Upper lobe of left lung (tissue), 4 donors: ENCODE data around the gene MAB21L3.

Source experiments
- POLR2AphosphoS5 ChIP-seq, 2 donors: sonication (generic); formaldehyde crosslinking; IDR thresholded peaks; one replicate each; pipeline ENCODE4 v1.5.1; 2017; ENCODE audit warnings: antibody characterized with exemption in 2 of 2
- TF ChIP-seq, protein P1 (sequence below), 6 experiments: fragments of 450-650 bp in 4 of 6; fragments of 200-600 bp in 2 of 6; sonication (generic) in 2 of 6; IDR thresholded peaks; one replicate each; pipeline ENCODE4 v1.5.1; 2016 to 2019; ENCODE audit warnings: antibody characterized with exemption in 6 of 6

DNA sequence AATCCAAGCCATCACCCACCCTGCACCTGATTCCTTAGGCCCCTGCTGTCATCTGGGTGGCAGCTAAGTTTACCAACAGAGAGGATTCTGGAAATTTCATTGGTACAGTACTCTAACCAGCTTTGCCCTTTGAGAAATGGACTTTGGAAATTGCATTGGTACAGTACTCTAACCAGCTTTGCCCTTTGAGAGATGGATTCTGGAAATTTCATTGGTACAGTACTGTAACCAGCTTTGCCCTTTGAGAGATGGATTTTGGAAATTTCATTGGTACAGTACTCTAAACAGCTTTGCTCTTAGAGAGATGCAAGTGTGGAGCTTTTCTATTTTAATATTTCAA, 42.5 kb downstream of the MAB21L3 start:
- no peak for TF ChIP-seq POLR2AphosphoS5 (IDR thresholded peaks at IDR 0.05)
- TF ChIP-seq, protein P1, sequence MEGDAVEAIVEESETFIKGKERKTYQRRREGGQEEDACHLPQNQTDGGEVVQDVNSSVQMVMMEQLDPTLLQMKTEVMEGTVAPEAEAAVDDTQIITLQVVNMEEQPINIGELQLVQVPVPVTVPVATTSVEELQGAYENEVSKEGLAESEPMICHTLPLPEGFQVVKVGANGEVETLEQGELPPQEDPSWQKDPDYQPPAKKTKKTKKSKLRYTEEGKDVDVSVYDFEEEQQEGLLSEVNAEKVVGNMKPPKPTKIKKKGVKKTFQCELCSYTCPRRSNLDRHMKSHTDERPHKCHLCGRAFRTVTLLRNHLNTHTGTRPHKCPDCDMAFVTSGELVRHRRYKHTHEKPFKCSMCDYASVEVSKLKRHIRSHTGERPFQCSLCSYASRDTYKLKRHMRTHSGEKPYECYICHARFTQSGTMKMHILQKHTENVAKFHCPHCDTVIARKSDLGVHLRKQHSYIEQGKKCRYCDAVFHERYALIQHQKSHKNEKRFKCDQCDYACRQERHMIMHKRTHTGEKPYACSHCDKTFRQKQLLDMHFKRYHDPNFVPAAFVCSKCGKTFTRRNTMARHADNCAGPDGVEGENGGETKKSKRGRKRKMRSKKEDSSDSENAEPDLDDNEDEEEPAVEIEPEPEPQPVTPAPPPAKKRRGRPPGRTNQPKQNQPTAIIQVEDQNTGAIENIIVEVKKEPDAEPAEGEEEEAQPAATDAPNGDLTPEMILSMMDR (IDR thresholded peaks at IDR 0.05): no peak
